Mesenchymal stem cell (in vitro differentiated cells and primary cell): ENCODE measurements around the gene ERC2.

Experiments used
- DNase-seq: peaks from one replicate; pipeline ENCODE4 v3.0.0-alpha.2; 2013
- H2AFZ ChIP-seq: one replicate; pipeline ENCODE4 v1.6.1; 2013; ENCODE audit warnings: low read depth, mild to moderate bottlenecking, control low read depth, inconsistent platforms, low read length, moderate library complexity
- H2AK5ac ChIP-seq: 2 replicates; pipeline ENCODE4 v1.6.1; 2013; ENCODE audit warnings: low read length, moderate library complexity, mild to moderate bottlenecking, inconsistent platforms; ENCODE audit not compliant: severe bottlenecking
- H2BK120ac ChIP-seq: one replicate; pipeline ENCODE4 v1.6.1; 2013; ENCODE audit warnings: low read depth, mild to moderate bottlenecking, inconsistent platforms, low read length, moderate library complexity
- H2BK12ac ChIP-seq, 2 experiments: one replicate each; pipeline ENCODE4 v1.6.1; 2013; ENCODE audit warnings: inconsistent platforms in 2 of 2, low read length in 2 of 2, mild to moderate bottlenecking in 2 of 2, moderate library complexity in 2 of 2, control low read depth in 1 of 2
- H2BK15ac ChIP-seq: one replicate; pipeline ENCODE4 v1.6.1; 2013; ENCODE audit warnings: mild to moderate bottlenecking, low read depth, inconsistent platforms; ENCODE audit not compliant: poor library complexity, severe bottlenecking
- H2BK5ac ChIP-seq: 2 replicates; pipeline ENCODE4 v1.6.1; 2013; ENCODE audit warnings: low read depth, mild to moderate bottlenecking, low read length, control low read depth, inconsistent platforms; ENCODE audit not compliant: poor library complexity, severe bottlenecking
- H3K14ac ChIP-seq, 2 experiments: one replicate each; pipeline ENCODE4 v1.6.1; 2013; ENCODE audit warnings: inconsistent platforms in 2 of 2, low read length in 2 of 2, control low read depth in 1 of 2, mild to moderate bottlenecking in 1 of 2, moderate library complexity in 1 of 2
- H3K18ac ChIP-seq, 2 experiments: one replicate each; pipeline ENCODE4 v1.6.1; 2013; ENCODE audit warnings: inconsistent platforms in 2 of 2, low read length in 2 of 2, control low read depth in 1 of 2, low read depth in 1 of 2, mild to moderate bottlenecking in 1 of 2
- H3K23ac ChIP-seq, 2 experiments: one replicate each; pipeline ENCODE4 v1.6.1; 2013; ENCODE audit warnings: inconsistent platforms in 2 of 2, low read length in 2 of 2, mild to moderate bottlenecking in 2 of 2, moderate library complexity in 2 of 2, control low read depth in 1 of 2
- H3K27ac ChIP-seq: 2 replicates; pipeline ENCODE4 v1.5.1; 2013; ENCODE audit warnings: mild to moderate bottlenecking, moderate library complexity, low read length, control low read depth, inconsistent platforms; ENCODE audit not compliant: poor library complexity, severe bottlenecking
- H3K27me3 ChIP-seq, 2 experiments: 2 replicates each; pipeline versions ENCODE4 v1.6.1 to v1.7.0; 2013; ENCODE audit warnings: low read length in 2 of 2, mild to moderate bottlenecking in 2 of 2, moderate library complexity in 2 of 2, control low read depth in 1 of 2, inconsistent platforms in 1 of 2; ENCODE audit not compliant: control insufficient read depth in 1 of 2, insufficient read depth in 1 of 2
- H3K36me3 ChIP-seq, 2 experiments: 2 replicates each; pipeline versions ENCODE4 v1.6.1 to v1.7.0; 2013; ENCODE audit warnings: low read length in 2 of 2, control low read depth in 1 of 2, inconsistent platforms in 1 of 2, low read depth in 1 of 2, mild to moderate bottlenecking in 1 of 2; ENCODE audit not compliant: insufficient read depth in 2 of 2, control insufficient read depth in 1 of 2
- H3K4ac ChIP-seq, 2 experiments: one replicate each; pipeline ENCODE4 v1.6.1; 2013; ENCODE audit warnings: inconsistent platforms in 2 of 2, low read length in 2 of 2, mild to moderate bottlenecking in 2 of 2, moderate library complexity in 2 of 2, control low read depth in 1 of 2, low read depth in 1 of 2
- H3K4me1 ChIP-seq: 2 replicates; pipeline ENCODE4 v1.6.1; 2013; ENCODE audit warnings: low read depth, low read length, control low read depth; ENCODE audit not compliant: control insufficient read depth, insufficient read depth
- H3K4me2 ChIP-seq: 2 replicates; pipeline ENCODE4 v1.6.1; 2013; ENCODE audit warnings: low read length, mild to moderate bottlenecking, inconsistent platforms; ENCODE audit not compliant: poor library complexity, severe bottlenecking
- H3K4me3 ChIP-seq, 2 experiments: 2 replicates each; pipeline versions ENCODE4 v1.5.1 to v1.7.0; 2013; ENCODE audit warnings: low read length in 2 of 2, mild to moderate bottlenecking in 2 of 2, control low read depth in 1 of 2, low read depth in 1 of 2; ENCODE audit not compliant: insufficient read depth in 1 of 2
- H3K79me1 ChIP-seq: replicated peaks from 2 replicates; pipeline ENCODE4 v1.6.1; 2013; ENCODE audit warnings: mild to moderate bottlenecking, control low read depth, low read length, inconsistent platforms; ENCODE audit not compliant: poor library complexity, severe bottlenecking
- H3K9ac ChIP-seq: 2 replicates; pipeline ENCODE4 v1.7.0; 2013; ENCODE audit warnings: mild to moderate bottlenecking, low read length, moderate library complexity
- H3K9me3 ChIP-seq: 2 replicates; pipeline ENCODE4 v1.7.0; 2013; ENCODE audit warnings: mild to moderate bottlenecking, low read length; ENCODE audit not compliant: control insufficient read depth
- H4K8ac ChIP-seq: one replicate; pipeline ENCODE4 v1.6.1; 2013; ENCODE audit warnings: inconsistent platforms, mild to moderate bottlenecking, low read length, moderate library complexity
- H4K91ac ChIP-seq: one replicate; pipeline ENCODE4 v1.6.1; 2013; ENCODE audit warnings: mild to moderate bottlenecking, low read length, inconsistent platforms
- WGBS: methylation state at CpG from one replicate; pipeline ENCODE4 v1.1.7; 2013; ENCODE audit warnings: mixed read lengths; 5-methylcytosine and 5-hydroxymethylcytosine counted together

Gene ERC2

DNA sequence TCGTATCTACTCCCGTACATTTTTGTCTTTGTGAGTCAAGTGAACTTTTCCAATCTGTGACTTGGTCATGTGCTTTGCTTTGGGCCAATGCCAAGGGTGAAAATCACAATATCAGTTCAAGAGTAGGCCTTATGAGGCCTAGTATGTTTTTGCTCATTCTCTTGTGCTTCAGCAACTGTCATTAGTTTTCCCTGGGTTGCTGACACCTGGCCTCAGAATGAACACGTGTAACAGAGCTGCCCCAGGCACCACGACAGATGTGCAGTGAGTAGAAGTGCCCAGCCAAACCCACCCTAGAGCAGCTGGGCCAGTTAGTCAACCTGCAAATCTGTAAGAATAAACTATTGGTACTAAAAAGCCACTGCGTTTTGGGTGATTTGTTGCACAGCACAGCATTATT is 520.9 kb downstream of the ERC2 start:
- Histone ChIP-seq H3K23ac (no peak overlapping the region), H3K4me3 (no peak overlapping the region), H2BK12ac (no peak overlapping the region), H4K91ac (no peak overlapping the region), H3K27ac (no peak overlapping the region), H3K9ac (no peak overlapping the region), H3K14ac (no peak overlapping the region), H3K27me3 (no peaks in the 10 kb centered on the region), H2BK15ac (no peak overlapping the region), H3K4ac (no peak overlapping the region), H3K4me1 (peaks cover 3% of the 10 kb centered on the region), H3K36me3 (no peaks in the 10 kb centered on the region), H2AK5ac (no peak overlapping the region), H2AFZ (no peak overlapping the region), H3K4me2 (no peak overlapping the region), H3K9me3 (no peaks in the 10 kb centered on the region), H3K18ac (no peak overlapping the region), H4K8ac (no peak overlapping the region), H2BK120ac (no peak overlapping the region), H2BK5ac (no peak overlapping the region), H3K79me1 (no peaks in the 10 kb centered on the region)
- 85% methylated on average over 5 of the region's 5 CpGs for WGBS
- DNase-seq = no peak

GRCh38 chr3:55946574-55947160 is 521.6 kb downstream of the ERC2 start:
- 89% methylated on average over 4 of the region's 4 CpGs for WGBS
- H4K8ac ChIP-seq = no peak overlapping the region
- no peak for DNase-seq

GRCh38 chr3:55942868-55943267 is 525.4 kb downstream of the ERC2 start:
- H3K9me3 ChIP-seq = no peaks in the 10 kb centered on the region
- no peak overlapping the region for H3K9ac ChIP-seq
- H3K4me1 ChIP-seq = no peaks in the 10 kb centered on the region
- WGBS = 100% methylated on average over 2 of the region's 2 CpGs
- H2BK12ac ChIP-seq = no peak overlapping the region
- no peak for DNase-seq
- no peak overlapping the region for H2AFZ ChIP-seq
- peak overlapping the region in 1 of 2 experiments; percentile 52 for H3K18ac ChIP-seq
- H2BK15ac ChIP-seq = no peak overlapping the region
- no peak overlapping the region for H4K8ac ChIP-seq
- no peak overlapping the region for H3K23ac ChIP-seq
- H3K14ac ChIP-seq = no peak overlapping the region
- H2BK120ac ChIP-seq = no peak overlapping the region
- no peak overlapping the region for H4K91ac ChIP-seq
- no peak overlapping the region for H3K27ac ChIP-seq
- no peaks in the 10 kb centered on the region for H3K27me3 ChIP-seq
- no peak overlapping the region for H3K4ac ChIP-seq
- H3K4me2 ChIP-seq = no peak overlapping the region
- no peak overlapping the region for H2BK5ac ChIP-seq
- no peak overlapping the region for H2AK5ac ChIP-seq
- no peaks in the 10 kb centered on the region for H3K36me3 ChIP-seq
- H3K79me1 ChIP-seq = no peaks in the 10 kb centered on the region
- no peak overlapping the region for H3K4me3 ChIP-seq

More at GRCh38 chr3:55946574-55947160, 521.6 kb downstream of the ERC2 start:
- Histone ChIP-seq H3K18ac (no peak overlapping the region), H3K4me1 (peaks cover 3% of the 10 kb centered on the region), H2AFZ (no peak overlapping the region), H2AK5ac (no peak overlapping the region), H3K36me3 (no peaks in the 10 kb centered on the region), H3K79me1 (no peaks in the 10 kb centered on the region), H3K9ac (no peak overlapping the region), H2BK5ac (no peak overlapping the region), H2BK12ac (no peak overlapping the region), H3K23ac (no peak overlapping the region), H4K91ac (no peak overlapping the region), H3K4ac (no peak overlapping the region), H3K27me3 (no peaks in the 10 kb centered on the region), H3K27ac (no peak overlapping the region), H3K14ac (no peak overlapping the region), H3K4me3 (no peak overlapping the region), H2BK120ac (no peak overlapping the region), H3K4me2 (no peak overlapping the region), H2BK15ac (no peak overlapping the region), H3K9me3 (no peaks in the 10 kb centered on the region)

DNA sequence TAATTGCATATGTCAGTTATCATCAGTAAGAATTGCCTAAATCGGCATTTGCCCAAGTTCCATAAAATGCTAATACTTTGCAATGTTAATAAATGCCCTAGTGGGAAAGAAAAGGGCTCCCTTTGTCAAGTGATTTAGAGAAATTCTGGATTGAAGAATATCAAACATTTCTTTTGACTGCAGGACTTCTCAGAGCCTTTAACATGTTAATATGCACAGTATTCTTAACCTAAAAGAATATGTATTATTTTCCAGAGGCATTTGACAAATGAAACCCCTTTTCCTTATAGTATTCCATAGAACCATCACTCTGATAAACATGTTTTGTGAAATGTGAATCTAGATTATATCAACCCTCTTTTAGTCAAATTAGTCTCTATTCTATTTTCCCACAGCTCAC is 529.0 kb downstream of the ERC2 start:
- Histone ChIP-seq H3K4me1 (no peaks in the 10 kb centered on the region), H2BK120ac (no peak overlapping the region), H3K18ac (no peak overlapping the region), H3K36me3 (no peaks in the 10 kb centered on the region), H3K14ac (no peak overlapping the region), H4K91ac (no peak overlapping the region), H4K8ac (no peak overlapping the region), H3K27ac (no peak overlapping the region), H2BK15ac (no peak overlapping the region), H3K9ac (no peak overlapping the region), H3K23ac (no peak overlapping the region), H3K27me3 (no peaks in the 10 kb centered on the region), H2BK12ac (no peak overlapping the region), H3K9me3 (no peaks in the 10 kb centered on the region), H3K4me2 (no peak overlapping the region), H2AK5ac (no peak overlapping the region), H2BK5ac (no peak overlapping the region), H2AFZ (no peak overlapping the region), H3K4ac (no peak overlapping the region), H3K79me1 (no peaks in the 10 kb centered on the region), H3K4me3 (no peak overlapping the region)
- WGBS = no CpG with 5 or more reads among the region's 1 CpG
- DNase-seq = no peak
